ENCODE results near the gene LYZL1.
"Not testable (repeated sequence)": the region's sequence is repeated elsewhere in the genome, so short reads cannot be mapped to it uniquely, and the experiment has no call there.

Gene LYZL1

DNA sequence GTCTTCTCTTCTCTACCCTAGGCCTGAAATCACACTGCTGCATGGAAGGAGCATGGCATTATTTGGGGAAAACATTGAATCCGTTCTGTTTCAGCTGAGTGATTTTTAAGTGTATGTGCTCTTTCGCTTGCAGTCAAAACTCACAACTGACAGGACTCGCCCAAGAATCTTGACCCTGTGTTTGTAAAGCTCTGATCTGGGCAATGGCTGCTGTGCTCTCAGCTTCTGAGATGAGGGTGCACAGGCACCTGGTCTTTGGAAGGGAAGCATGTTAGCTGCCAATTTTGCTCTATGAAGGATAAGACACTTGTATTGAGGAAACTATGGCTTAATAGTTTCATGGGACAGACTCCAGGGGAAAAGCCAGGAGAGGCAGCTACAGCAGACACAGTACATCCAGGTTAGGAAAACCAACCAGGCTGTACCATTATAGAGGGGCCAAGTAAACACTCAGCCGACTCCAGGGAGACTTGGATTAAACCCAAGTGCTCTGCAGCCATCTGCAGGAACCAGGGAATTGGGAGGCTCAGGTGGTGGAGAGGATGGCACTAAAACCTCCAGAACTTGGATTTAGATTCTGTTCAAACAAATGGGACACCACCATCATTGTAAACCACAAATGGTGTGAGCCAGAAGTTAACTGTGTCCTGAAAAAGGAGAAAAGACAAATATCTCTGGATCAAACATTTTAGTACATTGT is 43.3 kb downstream of the LYZL1 start:
- DNase-seq (ENCODE audit: low read depth in 2 of 2): no peak

DNA sequence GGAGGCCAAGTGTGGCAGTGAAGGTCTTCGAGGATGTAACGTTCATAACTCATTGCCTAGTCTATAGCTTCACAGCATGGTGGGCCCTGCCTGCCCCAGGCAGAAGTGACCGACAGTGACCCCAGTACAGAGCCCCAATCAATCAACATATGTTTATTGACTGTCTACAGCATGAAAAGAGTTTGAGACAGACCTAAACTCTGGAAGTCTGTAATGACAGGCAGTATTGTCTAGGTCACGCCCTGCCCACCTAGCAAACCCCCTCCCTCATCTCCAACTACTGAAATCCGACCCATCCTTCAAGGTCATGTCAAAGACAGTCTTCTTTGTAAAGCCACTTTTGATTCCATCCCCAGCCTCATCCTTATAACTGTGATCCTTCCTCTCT is 43.9 kb downstream of the LYZL1 start:
- DNase-seq (ENCODE audit: low read depth in 2 of 2): no peak

DNA sequence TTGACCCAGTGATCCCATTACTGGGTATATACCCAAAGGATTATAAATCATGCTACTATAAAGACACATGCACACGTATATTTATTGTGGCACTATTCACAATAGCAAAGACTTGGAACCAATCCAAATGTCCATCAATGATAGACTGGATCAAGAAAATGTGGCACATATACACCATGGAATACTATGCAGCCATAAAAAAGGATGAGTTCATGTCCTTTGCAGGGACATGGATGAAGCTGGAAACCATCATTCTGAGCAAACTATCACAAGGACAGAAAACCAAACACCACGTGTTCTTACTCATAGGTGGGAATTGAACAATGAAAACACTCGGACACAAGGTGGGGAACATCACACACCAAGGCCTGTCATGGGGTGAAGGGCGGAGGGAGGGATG is 48.7 kb downstream of the LYZL1 start:
- DNase-seq (ENCODE audit: low read depth in 2 of 2): not testable (repeated sequence)

DNA sequence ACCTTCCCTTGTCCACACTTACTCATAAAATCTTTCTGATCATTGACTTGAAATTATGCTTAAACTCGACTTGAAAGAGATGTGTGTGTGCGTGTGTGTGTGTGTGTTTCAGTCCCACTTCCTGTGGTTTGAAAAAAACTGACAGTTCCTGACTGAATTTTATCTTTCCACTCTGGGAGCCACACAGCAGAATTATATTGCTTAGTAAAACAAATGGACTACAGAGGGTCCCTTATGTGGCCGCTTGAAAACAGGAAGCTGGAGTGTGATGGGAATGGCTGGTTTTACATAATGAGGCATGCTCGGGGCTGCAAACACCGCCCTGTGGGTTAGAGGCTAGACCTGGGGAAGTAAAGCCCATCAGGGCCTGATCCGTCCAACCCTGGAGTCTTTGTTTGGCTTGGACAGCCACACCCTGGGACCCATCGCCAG is 54.8 kb downstream of the LYZL1 start:
- no peak for DNase-seq (ENCODE audit: low read depth in 2 of 2)

DNA sequence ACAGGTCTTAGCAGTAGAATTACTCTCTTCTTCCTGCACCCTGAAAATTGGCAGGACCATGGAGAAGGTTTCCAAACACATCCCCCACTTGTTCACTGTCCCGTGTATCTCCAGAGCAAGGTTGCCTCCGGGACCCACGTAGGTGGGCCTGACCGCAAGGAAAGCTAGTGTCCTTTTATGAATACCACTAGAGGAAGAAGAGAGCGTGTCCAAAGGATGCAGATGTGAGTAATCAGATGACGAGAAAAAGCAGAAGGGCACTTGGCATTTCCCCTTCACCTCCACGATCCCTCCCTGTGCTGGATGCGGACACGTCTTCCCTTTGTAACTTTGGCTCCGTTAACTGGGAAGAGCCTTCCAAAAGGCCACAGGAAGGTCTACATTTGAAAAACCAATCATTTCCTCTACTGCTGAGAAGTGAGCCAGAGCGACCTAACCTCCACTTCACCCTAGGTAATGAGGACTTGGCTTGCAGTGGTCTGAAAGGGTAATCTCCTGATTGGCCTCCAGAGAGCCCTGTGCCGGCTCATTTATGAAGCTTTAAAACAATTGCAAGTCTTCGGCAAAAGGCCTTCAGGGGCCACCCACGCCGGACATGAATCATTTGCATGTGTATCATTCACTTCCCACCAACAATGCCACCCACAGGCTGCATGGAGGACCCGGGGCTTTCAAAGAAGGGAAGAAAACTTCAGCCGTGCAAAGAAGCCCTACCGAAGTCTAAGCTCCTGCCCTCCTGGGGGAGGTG is 55.4 kb downstream of the LYZL1 start:
- no peak for DNase-seq (ENCODE audit: low read depth in 2 of 2)

DNA sequence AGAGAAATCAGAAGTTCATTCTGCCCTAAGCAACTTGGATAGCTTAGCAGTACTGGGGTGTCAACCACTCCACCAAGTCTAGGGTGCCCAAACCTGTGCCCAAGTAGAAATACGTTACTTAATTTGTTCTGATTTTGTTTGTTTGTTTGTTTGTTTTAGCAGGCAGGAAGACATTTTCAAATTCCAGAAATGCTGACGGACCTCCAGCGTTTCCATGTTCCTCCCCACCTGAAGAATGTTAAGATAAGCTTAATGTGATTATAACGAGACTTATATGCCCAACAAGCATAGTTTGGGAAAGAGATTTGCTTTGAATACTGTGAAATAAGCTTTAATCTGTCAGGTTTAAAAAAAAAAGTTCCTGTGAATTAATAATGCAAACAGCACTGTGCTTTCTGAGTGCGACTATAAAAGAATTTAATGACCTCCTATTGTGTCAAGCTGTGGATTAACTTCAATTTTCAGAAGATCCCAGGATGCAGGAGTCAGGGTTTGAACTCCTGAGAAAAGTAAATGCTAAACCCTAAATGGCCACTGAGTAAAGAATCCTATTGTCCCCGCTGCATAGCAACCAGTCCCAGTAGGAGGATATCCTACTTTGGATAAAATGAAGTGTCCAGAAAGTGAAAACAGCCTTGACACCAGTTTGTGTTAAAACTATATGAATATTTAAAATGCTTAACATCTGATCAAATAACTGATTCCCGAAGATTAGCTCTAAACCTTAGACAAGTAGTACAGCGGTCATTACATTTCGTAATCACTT is 56.5 kb downstream of the LYZL1 start:
- DNase-seq (ENCODE audit: low read depth in 2 of 2): no peak

DNA sequence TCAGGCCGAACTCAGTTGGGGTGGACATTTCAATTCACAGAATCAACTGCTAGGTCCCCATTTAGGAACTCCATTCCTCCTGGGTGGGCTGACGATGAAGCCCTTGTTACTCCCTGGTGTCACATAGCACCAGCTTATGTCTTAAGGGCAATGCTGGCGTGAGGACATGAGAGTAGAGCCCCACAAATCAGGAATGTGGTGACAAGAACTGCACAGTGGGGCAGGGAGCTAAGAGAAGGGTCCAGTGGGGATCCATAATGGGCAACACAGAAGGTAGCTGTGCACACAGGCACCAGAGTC is 57.0 kb downstream of the LYZL1 start:
- DNase-seq (ENCODE audit: low read depth in 2 of 2): no peak

DNA sequence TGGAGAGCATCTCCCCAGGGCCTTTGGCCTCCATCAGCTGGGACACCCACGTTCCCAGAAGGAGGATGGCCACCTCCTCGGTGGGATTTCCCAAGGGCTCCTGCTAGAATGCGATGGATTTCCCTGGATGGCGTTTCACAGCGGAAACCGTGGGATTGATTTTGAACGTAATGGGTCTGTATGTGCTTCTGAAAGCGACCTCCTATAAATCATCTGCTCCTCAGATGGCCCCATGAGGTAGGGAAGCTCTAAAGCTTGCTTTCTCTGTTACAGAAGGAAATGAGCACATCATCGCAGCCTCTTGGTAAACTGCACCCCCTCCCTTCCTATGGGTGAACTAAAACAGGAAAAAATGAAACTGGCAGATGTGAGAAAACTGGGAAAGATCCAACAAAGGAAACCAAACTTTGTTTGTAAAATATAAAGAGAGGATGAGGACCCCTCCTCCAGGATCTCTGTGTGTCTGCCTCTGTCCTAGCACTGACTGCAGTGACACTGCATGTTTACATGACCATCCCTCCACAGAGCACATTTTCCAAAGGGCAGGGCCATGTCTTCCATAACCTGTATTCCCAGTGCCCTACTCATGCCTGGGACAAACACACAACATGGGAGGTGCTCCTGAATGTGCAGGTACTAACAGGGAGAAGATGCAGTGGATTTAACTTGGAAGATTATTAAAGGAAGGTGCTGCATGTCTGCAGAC is 57.6 kb downstream of the LYZL1 start:
- no peak for DNase-seq (ENCODE audit: low read depth in 2 of 2)

DNA sequence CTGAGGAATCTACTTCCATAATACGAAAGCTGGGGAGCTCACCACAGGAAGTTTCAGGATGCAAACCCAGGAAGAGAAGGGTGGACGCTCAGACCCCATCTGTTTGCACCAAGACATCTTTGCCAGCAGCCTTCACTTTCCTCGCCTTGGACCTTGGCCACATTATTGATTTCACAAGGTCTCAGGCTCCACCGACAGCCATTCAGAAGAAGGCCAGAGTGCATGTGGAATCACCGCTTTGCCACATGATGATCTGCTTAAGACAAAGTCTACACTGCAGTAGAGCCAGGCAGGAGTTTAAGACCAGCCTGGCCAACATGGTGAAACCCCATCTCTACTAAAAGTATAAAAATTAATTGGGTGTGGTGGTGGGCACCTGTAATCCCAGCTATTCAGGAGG is 60.0 kb downstream of the LYZL1 start:
- DNase-seq (ENCODE audit: low read depth in 2 of 2): no peak

DNA sequence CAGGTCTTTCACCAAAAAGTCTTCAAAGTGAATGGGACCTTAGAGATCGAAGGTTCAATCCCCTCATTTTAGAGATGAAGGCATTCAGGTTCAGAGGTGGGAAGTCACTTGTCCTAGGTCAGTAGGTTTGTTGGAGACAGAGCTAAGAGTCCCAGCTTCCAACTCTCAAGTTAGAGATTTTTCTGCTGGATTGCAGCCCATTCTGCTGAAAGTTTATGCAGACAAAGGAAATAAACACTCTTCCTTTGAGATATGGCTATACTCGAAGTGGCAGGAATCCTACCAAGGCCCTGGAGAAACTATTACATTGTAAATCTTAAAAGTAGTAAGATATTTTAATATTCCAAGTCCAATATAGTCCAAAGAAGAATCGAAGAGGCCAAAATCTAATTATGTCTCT is 64.4 kb downstream of the LYZL1 start:
- no peak for DNase-seq (ENCODE audit: low read depth in 2 of 2)

DNA sequence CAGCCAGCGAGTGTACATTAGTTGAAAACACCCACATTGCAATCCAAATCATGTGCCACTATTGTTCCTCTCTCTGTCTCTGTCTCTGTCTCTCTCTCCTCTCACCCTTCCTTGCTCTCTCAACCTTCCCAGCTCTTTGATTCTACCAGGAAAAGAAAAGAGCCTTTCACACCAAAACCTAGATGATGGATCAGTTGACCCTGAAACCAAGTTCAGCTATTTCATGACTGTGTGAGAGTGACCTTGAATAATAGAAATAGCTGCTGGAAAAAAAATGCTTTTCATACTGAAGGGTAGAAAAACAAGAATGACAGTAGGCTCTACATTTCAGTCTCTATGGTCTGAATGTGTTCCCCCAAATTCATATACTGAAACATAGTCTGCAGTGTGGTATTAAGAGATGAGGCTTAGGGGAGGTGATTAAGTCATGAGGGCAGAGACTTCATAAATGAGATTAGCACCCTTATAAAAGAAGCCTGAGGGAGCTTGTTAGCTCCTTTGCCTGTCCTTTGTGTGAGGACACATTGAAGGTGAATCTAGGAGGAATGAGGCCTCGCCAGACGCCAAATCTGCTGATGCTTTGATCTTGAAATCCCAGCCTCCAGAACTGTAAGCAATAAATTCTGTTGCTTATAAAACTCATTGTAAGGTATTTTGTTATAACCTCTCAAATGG is 65.2 kb downstream of the LYZL1 start:
- no peak for DNase-seq (ENCODE audit: low read depth in 2 of 2)

DNA sequence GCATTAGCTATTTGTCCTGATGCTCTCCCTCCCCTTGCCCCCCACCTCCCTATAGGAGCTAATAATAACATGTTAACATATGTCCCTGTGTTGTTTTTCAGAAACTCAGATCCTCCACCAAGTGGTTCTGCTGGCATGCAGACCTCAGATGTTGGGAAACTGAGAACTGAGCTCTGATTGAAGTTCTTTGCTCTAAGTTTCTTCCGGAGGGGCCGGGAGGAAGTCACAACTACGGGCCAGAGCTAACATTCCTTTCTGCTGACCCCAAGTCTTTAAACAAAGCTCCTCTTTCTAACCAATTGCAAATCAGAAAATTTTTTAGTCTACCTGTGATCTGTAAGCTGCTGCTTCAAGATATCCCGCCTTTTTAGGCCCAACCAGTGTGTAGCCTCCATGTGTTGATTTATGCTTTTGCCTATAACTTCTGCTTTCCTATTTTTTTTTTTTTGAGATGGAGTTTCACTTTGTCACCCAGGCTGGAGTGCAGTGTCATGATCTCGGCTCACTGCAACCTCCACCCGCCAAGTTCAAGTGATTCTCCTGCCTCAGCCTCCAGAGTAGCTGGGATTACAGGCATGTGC is 66.6 kb downstream of the LYZL1 start:
- DNase-seq (ENCODE audit: low read depth in 2 of 2): no peak

DNA sequence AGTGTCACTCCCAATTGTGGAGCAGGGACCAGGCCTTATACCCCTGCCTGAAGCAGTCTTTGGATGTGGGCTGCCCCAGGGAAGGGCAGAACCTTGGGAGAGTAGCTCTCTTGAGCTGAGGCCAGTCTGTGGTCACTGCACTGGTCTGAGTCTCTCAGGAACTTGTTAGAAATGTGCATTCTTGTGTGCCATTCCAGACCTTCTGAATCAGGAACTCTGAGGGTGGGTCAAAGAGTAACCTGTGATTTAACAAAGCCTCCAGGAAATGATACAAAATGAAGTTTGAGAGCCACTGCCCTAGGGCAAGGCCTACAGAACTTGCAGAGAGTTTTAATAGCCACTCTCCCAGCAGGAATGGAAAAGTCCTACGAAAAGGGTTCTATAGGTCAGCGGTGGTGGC is 68.1 kb downstream of the LYZL1 start:
- no peak for DNase-seq (ENCODE audit: low read depth in 2 of 2)

DNA sequence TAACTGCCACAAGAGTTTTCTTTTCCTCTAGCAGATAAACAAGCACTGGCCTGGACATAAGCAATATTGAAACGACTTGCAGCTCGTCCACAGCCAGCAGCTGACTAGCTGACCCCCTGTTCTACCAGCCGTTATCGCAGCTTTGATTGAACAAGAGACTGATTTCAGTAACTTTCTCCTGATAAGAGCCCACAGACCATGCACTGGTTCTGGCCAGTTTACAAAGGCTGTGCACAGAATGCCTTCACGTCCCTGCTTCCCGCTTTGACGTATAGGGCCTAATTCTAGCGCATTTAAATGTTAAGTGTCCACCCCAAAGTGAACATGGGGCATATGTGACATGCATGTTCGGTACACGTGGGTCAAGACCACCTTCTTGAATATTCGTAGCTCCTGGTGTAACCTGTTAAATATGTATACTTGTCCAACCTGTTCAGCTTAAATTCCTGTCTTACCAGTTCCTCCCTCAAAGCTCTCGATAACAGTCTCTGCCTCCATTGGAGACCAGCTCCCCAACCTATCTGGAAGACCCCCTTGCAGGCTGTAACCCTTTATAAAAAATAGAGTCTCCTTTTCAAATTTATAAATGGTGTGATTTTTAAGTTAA is 69.2 kb downstream of the LYZL1 start:
- no peak for DNase-seq (ENCODE audit: low read depth in 2 of 2)

DNA sequence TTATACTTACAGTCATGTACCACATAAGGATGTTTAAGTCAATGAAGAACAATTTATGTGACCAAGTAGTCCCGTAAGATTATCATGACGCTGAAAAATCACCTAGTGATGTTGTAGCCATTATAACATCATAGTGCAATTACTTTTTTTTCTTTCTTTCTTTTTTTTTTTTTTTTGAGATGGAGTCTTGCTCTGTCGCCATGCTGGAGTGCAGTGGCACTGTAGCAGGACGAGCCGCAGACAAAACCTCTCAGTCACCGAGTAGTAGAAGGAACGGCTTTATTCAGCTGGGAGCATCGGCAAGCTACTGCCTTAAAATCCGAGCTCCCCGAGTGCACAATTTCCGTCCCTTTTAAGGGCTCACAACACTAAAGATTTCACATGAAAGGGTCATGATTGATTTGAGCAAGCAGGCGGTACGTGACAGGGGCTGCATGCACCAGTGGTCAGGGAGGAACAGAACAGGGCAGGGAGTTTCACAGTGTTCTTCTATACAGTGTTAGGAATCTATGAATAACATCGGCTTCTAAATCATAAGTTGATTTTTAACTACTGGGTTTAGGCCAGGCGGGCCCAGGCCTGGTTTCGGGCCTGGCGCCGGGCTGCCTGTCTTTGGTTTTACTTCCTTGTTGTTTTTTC is 71.5 kb downstream of the LYZL1 start:
- not testable (repeated sequence) for DNase-seq (ENCODE audit: low read depth in 2 of 2)
